ENCODE results near the gene ZNF277.

ZNF277 gene

GRCh38 chr7:112215787-112216186 lies 9.3 kb downstream of the ZNF277 start:
- TF ChIP-seq CTCF (IDR thresholded peaks at IDR 0.05; ENCODE audit: borderline replicate concordance, insufficient read depth, low read depth, low read length): no peak
- no peak overlapping the region for H3K4me3 ChIP-seq (ENCODE audit: low read depth, low read length)

- no peak for TF ChIP-seq CTCF (IDR thresholded peaks at IDR 0.05; ENCODE audit: borderline replicate concordance, insufficient read depth, low read depth, low read length)
- no peak overlapping the region for H3K4me3 ChIP-seq (ENCODE audit: low read depth, low read length)
Observed at GRCh38 chr7:112220877-112221434, 14.5 kb downstream of the ZNF277 start.

GRCh38 chr7:112223310-112223709 lies 16.8 kb downstream of the ZNF277 start:
- TF ChIP-seq CTCF (IDR thresholded peaks at IDR 0.05; ENCODE audit: borderline replicate concordance, insufficient read depth, low read depth, low read length): no peak
- H3K4me3 ChIP-seq (ENCODE audit: low read depth, low read length): no peak overlapping the region

- no peak overlapping the region for H3K4me3 ChIP-seq (ENCODE audit: low read depth, low read length)
- no peak for TF ChIP-seq CTCF (IDR thresholded peaks at IDR 0.05; ENCODE audit: borderline replicate concordance, insufficient read depth, low read depth, low read length)
Observed at GRCh38 chr7:112224186-112224585, 17.7 kb downstream of the ZNF277 start.

- no peak for TF ChIP-seq CTCF (IDR thresholded peaks at IDR 0.05; ENCODE audit: borderline replicate concordance, insufficient read depth, low read depth, low read length)
- no peak overlapping the region for H3K4me3 ChIP-seq (ENCODE audit: low read depth, low read length)
Observed at GRCh38 chr7:112225006-112225405, 18.5 kb downstream of the ZNF277 start.

GRCh38 chr7:112226701-112227276 lies 20.3 kb downstream of the ZNF277 start:
- TF ChIP-seq CTCF (IDR thresholded peaks at IDR 0.05; ENCODE audit: borderline replicate concordance, insufficient read depth, low read depth, low read length): no peak
- no peak overlapping the region for H3K4me3 ChIP-seq (ENCODE audit: low read depth, low read length)

- H3K4me3 ChIP-seq (ENCODE audit: low read depth, low read length): no peak overlapping the region
- TF ChIP-seq CTCF (IDR thresholded peaks at IDR 0.05; ENCODE audit: borderline replicate concordance, insufficient read depth, low read depth, low read length): no peak
Observed at GRCh38 chr7:112228632-112229031, 22.1 kb downstream of the ZNF277 start.
